Calu3 (cell line): Measurements from ENCODE around the gene OCIAD1. TPM values are rescaled to one million over a fixed set of nuclear protein-coding genes. Genes with fewer than 3 reads are reported as not detected.
"Not testable (repeated sequence)": the region's sequence is repeated elsewhere in the genome, so short reads cannot be mapped to it uniquely, and the experiment has no call there.

Source experiments
- BruUV-seq: library from RNA; stranded (reverse); fragments of 400-500 nt; replicated peaks from 2 replicates; lab custom pipeline; 2021; lab: Mats Ljungman, UMichigan
- CTCF ChIA-PET: fragments of 300-600 bp; sonication (Branson Sonifier 250); formaldehyde crosslinking; loops from one replicate; lab custom pipeline; 2022; ENCODE audit warnings: antibody characterized with exemption; lab: Charles Lee
- DNase-seq: peaks from one replicate; pipeline ENCODE4 v3.0.0; 2022
- H3K27ac Mint-ChIP-seq: one replicate; pipeline ENCODE4 v1.8.0; 2022; ENCODE audit warnings: mixed read lengths; ENCODE audit not compliant: unreplicated experiment
- H3K27me3 Mint-ChIP-seq: one replicate; pipeline ENCODE4 v1.8.0; 2022; ENCODE audit warnings: mixed read lengths; ENCODE audit not compliant: unreplicated experiment
- H3K36me3 Mint-ChIP-seq: one replicate; pipeline ENCODE4 v1.8.0; 2022; ENCODE audit warnings: mild to moderate bottlenecking, moderate library complexity, mixed read lengths; ENCODE audit not compliant: insufficient read depth, unreplicated experiment
- H3K4me1 Mint-ChIP-seq: one replicate; pipeline ENCODE4 v1.8.0; 2022; ENCODE audit warnings: mild to moderate bottlenecking, low read depth, mixed read lengths; ENCODE audit not compliant: unreplicated experiment
- H3K4me3 Mint-ChIP-seq: one replicate; pipeline ENCODE4 v1.8.0; 2022; ENCODE audit warnings: mild to moderate bottlenecking, low read depth, moderate library complexity, mixed read lengths; ENCODE audit not compliant: unreplicated experiment
- H3K9me3 Mint-ChIP-seq: one replicate; pipeline ENCODE4 v1.8.0; 2022; ENCODE audit warnings: low read depth, mixed read lengths; ENCODE audit not compliant: unreplicated experiment
- intact Hi-C: fragments of 100-400 bp; cut with micrococcal nuclease; formaldehyde crosslinking; loops from one replicate; pipeline ENCODE4 v1.10.0; 2022; ENCODE audit not compliant: unreplicated experiment
- total RNA-seq: library from RNA; stranded (reverse); gene quantifications from 2 replicates; pipeline ENCODE4 v1.2.3, GENCODE V29; 2022
- TF ChIP-seq, protein P1 (sequence below): fragments of 200-600 bp; IDR thresholded peaks from one replicate; pipeline ENCODE4 v1.8.0; 2022; ENCODE audit warnings: antibody characterized with exemption; ENCODE audit not compliant: unreplicated experiment

OCIAD1 gene
- total RNA-seq, 1 experiment from 2014 or later, result 103 TPM

DNA sequence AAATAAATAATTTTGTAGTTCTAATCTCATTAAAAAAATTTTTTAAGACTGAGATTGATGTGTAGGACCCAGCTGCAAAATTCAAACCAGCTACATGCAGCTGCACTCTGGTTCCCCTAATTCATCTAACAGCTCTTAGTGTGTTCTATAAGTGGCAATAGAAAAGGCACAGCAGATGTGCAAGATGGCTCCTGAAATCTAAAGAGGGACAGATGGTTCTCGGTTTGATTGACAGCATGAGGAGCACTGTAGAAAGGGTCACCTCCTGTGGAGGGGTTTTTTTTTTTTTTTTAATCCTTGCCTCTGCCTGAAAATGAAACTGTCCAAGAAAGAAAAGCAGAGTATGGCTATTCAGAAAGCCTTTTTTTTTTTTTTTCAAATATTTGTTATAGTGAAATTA is 16.9 kb upstream of the OCIAD1 start:
- Mint-ChIP-seq H3K4me3 (no peak overlapping the region), H3K27me3 (no peaks in the 10 kb centered on the region), H3K27ac (no peak overlapping the region), H3K4me1 (peaks cover 19% of the 10 kb centered on the region), H3K9me3 (no peaks in the 10 kb centered on the region), H3K36me3 (no peaks in the 10 kb centered on the region)
- intact Hi-C loops, result no loop called here
- TF ChIP-seq, protein P1, sequence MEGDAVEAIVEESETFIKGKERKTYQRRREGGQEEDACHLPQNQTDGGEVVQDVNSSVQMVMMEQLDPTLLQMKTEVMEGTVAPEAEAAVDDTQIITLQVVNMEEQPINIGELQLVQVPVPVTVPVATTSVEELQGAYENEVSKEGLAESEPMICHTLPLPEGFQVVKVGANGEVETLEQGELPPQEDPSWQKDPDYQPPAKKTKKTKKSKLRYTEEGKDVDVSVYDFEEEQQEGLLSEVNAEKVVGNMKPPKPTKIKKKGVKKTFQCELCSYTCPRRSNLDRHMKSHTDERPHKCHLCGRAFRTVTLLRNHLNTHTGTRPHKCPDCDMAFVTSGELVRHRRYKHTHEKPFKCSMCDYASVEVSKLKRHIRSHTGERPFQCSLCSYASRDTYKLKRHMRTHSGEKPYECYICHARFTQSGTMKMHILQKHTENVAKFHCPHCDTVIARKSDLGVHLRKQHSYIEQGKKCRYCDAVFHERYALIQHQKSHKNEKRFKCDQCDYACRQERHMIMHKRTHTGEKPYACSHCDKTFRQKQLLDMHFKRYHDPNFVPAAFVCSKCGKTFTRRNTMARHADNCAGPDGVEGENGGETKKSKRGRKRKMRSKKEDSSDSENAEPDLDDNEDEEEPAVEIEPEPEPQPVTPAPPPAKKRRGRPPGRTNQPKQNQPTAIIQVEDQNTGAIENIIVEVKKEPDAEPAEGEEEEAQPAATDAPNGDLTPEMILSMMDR, result no peak
- CTCF ChIA-PET, result no interaction called here
- DNase-seq, result no peak
- no TSS peak for BruUV-seq

DNA sequence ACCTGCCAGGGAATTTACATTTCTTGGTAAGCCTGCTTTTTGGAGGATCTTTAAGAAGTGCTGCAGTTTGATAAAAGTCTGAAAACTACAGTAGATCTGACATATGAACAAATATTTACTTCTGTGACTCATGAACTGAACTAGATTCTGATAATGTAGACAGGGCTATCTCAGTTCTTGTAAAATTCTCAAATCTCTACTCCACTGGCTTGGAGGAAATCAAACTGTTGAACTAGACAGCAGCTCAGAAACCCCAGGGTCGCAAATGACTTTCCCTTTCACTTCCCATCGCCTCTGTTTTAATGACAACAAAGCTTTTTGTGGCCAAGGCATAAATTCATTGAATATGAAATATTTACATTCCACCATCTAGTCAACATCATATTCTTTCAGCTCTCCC is 15.4 kb upstream of the OCIAD1 start:
- no TSS peak for BruUV-seq
- Mint-ChIP-seq H3K4me3 (no peak overlapping the region), H3K27me3 (no peaks in the 10 kb centered on the region), H3K4me1 (peaks cover 19% of the 10 kb centered on the region), H3K36me3 (no peaks in the 10 kb centered on the region), H3K9me3 (no peaks in the 10 kb centered on the region), H3K27ac (no peak overlapping the region)
- no peak for DNase-seq
- TF ChIP-seq, protein P1, result no peak
- intact Hi-C loops, result no loop called here
- CTCF ChIA-PET, result interaction anchor here (0.7 to 1.0 kb wide), 2 partner anchors 56 to 440 kb away, joined by 3 read pairs; no protein-coding TSS in a partner anchor

DNA sequence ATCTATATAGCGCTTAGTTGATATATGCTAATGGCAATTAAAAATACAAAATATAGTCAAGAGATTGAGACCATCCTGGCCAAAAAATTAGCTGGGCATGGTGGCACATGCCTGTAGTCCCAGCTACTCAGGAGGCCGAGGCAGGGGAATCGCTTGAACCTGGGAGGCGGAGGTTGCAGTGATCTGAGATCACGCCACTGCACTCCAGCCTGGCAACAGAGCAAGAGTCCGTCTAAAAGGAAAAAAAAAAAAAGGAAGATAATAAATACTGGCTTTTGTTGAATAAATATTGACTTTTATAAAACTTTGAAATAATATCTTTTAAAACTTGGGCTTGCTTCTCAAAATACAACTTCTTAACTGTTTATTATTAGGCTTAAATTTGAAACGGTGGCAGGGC is 14.6 kb upstream of the OCIAD1 start:
- H3K27ac Mint-ChIP-seq, intact Hi-C loops, CTCF ChIA-PET, H3K4me3 Mint-ChIP-seq, DNase-seq, H3K36me3 Mint-ChIP-seq, BruUV-seq, H3K9me3 Mint-ChIP-seq, H3K27me3 Mint-ChIP-seq: not testable (repeated sequence)
- H3K4me1 Mint-ChIP-seq, result peaks cover 19% of the 10 kb centered on the region

DNA sequence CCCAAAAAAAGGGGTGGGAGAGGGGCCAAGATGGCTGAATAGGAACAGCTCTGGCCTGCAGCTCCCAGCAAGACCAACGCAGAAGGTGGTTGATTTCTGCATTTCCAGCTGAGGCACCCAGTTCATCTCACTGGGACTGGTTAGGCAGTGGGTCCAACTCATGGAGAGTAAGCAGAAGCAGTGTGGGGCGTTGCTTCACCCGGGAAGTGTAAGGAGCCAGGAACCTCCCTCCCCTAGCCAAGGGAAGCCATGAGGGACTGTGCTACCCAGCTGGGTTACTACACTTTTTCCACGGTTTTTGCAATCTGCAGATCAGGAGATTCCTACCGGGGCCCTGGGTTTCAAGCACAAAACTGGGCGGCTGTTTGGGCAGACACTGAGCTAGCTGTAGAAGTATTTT is 13.9 kb upstream of the OCIAD1 start:
- no peak for DNase-seq
- TF ChIP-seq, protein P1, result no peak
- Mint-ChIP-seq H3K27ac (no peak overlapping the region), H3K4me1 (peaks cover 19% of the 10 kb centered on the region), H3K27me3 (no peaks in the 10 kb centered on the region), H3K36me3 (no peaks in the 10 kb centered on the region), H3K4me3 (no peak overlapping the region), H3K9me3 (no peaks in the 10 kb centered on the region)
- no TSS peak for BruUV-seq
- intact Hi-C loops, result no loop called here
- CTCF ChIA-PET, result no interaction called here

DNA sequence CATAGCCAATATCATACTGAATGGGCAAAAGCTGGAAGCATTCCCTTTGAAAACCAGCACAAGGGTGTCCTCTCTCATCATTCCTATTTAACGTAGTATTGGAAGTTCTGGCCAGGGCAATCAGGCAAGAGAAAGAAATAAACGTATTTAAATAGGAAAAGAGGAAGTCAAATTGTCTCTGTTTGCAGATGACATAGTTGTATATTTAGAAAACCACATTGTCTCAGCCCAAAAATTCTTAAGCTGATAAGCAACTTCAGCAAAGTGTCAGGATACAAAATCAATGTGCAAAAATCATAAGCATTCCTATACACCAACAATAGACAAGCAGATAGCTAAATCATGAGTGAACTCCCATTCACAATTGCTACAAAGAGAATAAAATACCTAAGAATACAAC is 9.5 kb upstream of the OCIAD1 start:
- H3K27ac Mint-ChIP-seq, H3K4me3 Mint-ChIP-seq, H3K4me1 Mint-ChIP-seq, BruUV-seq, H3K9me3 Mint-ChIP-seq, DNase-seq, CTCF ChIA-PET, H3K27me3 Mint-ChIP-seq, intact Hi-C loops, H3K36me3 Mint-ChIP-seq: not testable (repeated sequence)
